Parathyroid adenoma (tissue), 2 donors: ENCODE results near the gene PPP1R7.

Experiments used
- H2AFZ ChIP-seq: fragments of 300-600 bp; sonication (generic); one replicate; pipeline ENCODE4 v1.7.0; 2017; ENCODE audit warnings: antibody characterized with exemption, mild to moderate bottlenecking
- H3K27ac ChIP-seq: fragments of 300-600 bp; sonication (generic); one replicate; pipeline ENCODE4 v1.7.0; 2017
- H3K27me3 ChIP-seq: fragments of 300-600 bp; sonication (generic); one replicate; pipeline ENCODE4 v1.7.0; 2017; ENCODE audit warnings: low read length; ENCODE audit not compliant: control insufficient read depth, insufficient read depth
- H3K36me3 ChIP-seq: fragments of 300-600 bp; sonication (generic); one replicate; pipeline ENCODE4 v1.7.0; 2017; ENCODE audit warnings: low read length; ENCODE audit not compliant: control insufficient read depth, insufficient read depth
- H3K4me1 ChIP-seq: fragments of 300-600 bp; sonication (generic); one replicate; pipeline ENCODE4 v1.7.0; 2017; ENCODE audit warnings: control low read depth
- H3K4me2 ChIP-seq: fragments of 300-600 bp; sonication (generic); one replicate; pipeline ENCODE4 v1.7.0; 2017; ENCODE audit warnings: low read length
- H3K4me3 ChIP-seq: fragments of 300-600 bp; sonication (generic); one replicate; pipeline ENCODE4 v1.7.0; 2017; ENCODE audit warnings: low read depth, low read length
- H3K79me2 ChIP-seq: fragments of 300-600 bp; sonication (generic); one replicate; pipeline ENCODE4 v1.7.0; 2017; ENCODE audit warnings: control low read depth
- H3K9ac ChIP-seq: fragments of 300-600 bp; sonication (generic); one replicate; pipeline ENCODE4 v1.7.0; 2017; ENCODE audit warnings: mild to moderate bottlenecking
- H3K9me3 ChIP-seq: fragments of 300-600 bp; sonication (generic); one replicate; pipeline ENCODE4 v1.7.0; 2017; ENCODE audit warnings: low read length; ENCODE audit not compliant: control insufficient read depth
- TF ChIP-seq, protein P1 (sequence below): fragments of 300-600 bp; sonication (generic); IDR thresholded peaks from one replicate; pipeline ENCODE4 v1.7.0; 2017; ENCODE audit warnings: antibody characterized with exemption, mild to moderate bottlenecking
- donor health status: primary hyperparathyroidism.

Gene PPP1R7

DNA sequence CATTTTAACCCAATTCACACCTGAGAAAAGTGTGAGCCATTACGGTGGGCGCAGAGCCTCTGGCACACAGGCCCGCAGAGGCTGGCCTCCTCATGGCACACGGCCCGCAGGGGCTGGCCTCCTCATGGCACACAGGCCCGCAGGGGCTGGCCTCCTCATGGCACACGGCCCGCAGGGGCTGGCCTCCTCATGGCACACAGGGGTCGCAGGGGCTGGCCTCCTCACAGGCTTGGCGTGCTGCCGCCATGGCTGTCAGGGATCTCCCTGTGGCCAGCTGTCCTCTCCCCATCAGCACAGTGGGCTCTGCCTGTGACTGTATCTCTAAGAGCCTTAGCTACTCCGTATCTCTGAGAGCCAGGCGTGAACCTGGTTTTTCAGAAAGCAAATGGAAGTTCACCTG lies 62.8 kb downstream of the PPP1R7 start:
- Histone ChIP-seq H3K36me3 (no peaks in the 10 kb centered on the region), H3K4me2 (no peak overlapping the region), H3K4me3 (no peak overlapping the region), H3K9me3 (no peaks in the 10 kb centered on the region), H3K27me3 (no peaks in the 10 kb centered on the region), H3K4me1 (no peaks in the 10 kb centered on the region), H3K9ac (no peak overlapping the region), H3K79me2 (no peaks in the 10 kb centered on the region), H3K27ac (no peak overlapping the region), H2AFZ (no peak overlapping the region)
- TF ChIP-seq, protein P1, sequence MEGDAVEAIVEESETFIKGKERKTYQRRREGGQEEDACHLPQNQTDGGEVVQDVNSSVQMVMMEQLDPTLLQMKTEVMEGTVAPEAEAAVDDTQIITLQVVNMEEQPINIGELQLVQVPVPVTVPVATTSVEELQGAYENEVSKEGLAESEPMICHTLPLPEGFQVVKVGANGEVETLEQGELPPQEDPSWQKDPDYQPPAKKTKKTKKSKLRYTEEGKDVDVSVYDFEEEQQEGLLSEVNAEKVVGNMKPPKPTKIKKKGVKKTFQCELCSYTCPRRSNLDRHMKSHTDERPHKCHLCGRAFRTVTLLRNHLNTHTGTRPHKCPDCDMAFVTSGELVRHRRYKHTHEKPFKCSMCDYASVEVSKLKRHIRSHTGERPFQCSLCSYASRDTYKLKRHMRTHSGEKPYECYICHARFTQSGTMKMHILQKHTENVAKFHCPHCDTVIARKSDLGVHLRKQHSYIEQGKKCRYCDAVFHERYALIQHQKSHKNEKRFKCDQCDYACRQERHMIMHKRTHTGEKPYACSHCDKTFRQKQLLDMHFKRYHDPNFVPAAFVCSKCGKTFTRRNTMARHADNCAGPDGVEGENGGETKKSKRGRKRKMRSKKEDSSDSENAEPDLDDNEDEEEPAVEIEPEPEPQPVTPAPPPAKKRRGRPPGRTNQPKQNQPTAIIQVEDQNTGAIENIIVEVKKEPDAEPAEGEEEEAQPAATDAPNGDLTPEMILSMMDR = no peak

DNA sequence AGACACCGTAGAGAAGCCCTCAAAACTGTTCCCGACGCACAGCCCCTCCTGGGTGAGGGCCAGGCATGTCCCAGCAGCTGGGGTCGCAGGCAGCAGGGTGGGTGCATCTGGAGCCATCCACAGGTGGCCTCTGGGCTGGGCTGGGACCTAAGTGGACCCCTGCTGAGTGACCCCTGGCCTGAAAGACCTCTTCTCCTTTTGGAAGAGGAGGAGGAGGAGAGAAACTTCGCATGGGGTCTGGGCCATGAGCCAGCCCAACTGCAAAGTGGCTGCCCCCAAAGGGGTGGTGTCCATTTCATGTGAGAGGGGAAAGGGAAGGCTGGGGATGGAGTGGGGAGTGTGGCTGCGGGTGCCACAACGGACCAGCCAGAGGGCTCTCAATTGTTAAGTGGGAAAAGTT lies 63.3 kb downstream of the PPP1R7 start:
- Histone ChIP-seq H3K4me1 (peaks cover 1% of the 10 kb centered on the region), H3K4me3 (no peak overlapping the region), H3K79me2 (no peaks in the 10 kb centered on the region), H3K27ac (no peak overlapping the region), H3K4me2 (no peak overlapping the region), H3K36me3 (no peaks in the 10 kb centered on the region), H3K9me3 (no peaks in the 10 kb centered on the region), H3K9ac (no peak overlapping the region), H2AFZ (no peak overlapping the region), H3K27me3 (no peaks in the 10 kb centered on the region)
- TF ChIP-seq, protein P1 = no peak

DNA sequence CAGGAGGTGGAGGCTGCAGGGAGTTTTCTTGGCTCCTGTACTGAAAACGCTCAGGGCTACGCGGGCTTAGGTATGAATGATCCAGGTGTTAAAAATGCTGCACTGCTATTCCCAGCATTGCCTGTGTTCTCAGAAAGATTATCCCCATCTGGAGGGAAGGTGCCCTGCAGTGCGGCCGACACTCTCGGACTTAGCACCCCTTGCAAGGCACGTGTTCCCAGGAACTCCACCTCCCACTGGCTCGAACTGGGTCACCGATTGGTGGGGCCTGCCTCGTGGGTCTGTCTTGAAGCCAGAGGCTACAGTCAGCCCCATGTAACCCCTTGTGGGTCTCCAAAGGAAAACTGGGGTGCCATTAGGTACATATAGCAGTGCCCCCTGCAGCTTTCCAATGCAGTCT lies 63.9 kb downstream of the PPP1R7 start:
- Histone ChIP-seq H3K9ac (no peak overlapping the region), H3K4me3 (no peak overlapping the region), H3K4me2 (no peak overlapping the region), H3K4me1 (peaks cover 7% of the 10 kb centered on the region), H3K79me2 (no peaks in the 10 kb centered on the region), H2AFZ (no peak overlapping the region), H3K9me3 (no peaks in the 10 kb centered on the region), H3K27ac (no peak overlapping the region), H3K27me3 (no peaks in the 10 kb centered on the region), H3K36me3 (no peaks in the 10 kb centered on the region)
- TF ChIP-seq, protein P1 = no peak

DNA sequence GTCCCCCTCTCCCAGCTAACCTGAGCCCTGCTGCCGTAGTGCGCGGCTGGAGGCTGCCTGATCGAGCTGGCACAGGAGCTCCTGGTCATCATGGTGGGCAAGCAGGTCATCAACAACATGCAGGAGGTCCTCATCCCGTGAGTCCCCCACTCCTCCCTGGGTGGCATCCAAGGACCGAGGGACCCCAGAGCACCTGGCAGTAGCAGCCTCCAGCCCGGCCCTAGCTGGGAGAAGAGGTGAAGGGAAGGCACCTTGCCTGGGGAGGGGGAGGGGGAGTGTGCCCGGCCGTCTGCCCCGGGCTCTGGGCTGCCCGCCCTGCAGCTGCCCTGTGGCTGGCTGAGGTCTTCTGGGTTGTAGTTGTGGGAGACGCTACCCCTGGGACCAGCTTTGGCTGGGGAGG lies 64.5 kb downstream of the PPP1R7 start:
- no peak overlapping the region for H2AFZ ChIP-seq
- no peaks in the 10 kb centered on the region for H3K79me2 ChIP-seq
- TF ChIP-seq, protein P1 = no peak
- H3K4me2 ChIP-seq = no peak overlapping the region
- H3K9me3 ChIP-seq = no peaks in the 10 kb centered on the region
- no peak overlapping the region for H3K4me3 ChIP-seq
- H3K27ac ChIP-seq = no peak overlapping the region
- H3K4me1 ChIP-seq = peaks cover 8% of the 10 kb centered on the region
- no peak overlapping the region for H3K9ac ChIP-seq
- no peaks in the 10 kb centered on the region for H3K27me3 ChIP-seq
- H3K36me3 ChIP-seq = no peaks in the 10 kb centered on the region

DNA sequence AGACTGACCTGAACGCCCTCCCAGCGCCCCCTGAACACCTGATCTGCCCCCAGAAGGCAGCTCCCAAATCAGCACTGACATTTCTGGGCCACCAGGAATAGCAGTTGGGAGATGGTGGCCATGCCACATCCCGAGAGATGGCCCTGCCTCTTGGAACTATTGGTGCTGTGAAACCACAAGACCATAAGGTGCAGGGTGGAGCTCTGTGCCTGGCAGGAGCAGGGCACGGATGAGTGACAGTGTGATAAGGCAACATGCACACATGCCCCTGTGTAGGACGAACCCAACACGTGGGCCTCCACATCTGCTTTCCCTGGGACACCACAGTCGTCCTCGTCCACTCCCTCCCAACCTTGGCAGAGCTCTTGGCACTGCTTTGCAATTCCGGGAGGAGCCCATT lies 65.2 kb downstream of the PPP1R7 start:
- no peaks in the 10 kb centered on the region for H3K27me3 ChIP-seq
- H3K4me1 ChIP-seq = peaks cover 8% of the 10 kb centered on the region
- no peaks in the 10 kb centered on the region for H3K79me2 ChIP-seq
- no peak overlapping the region for H2AFZ ChIP-seq
- no peaks in the 10 kb centered on the region for H3K36me3 ChIP-seq
- no peak overlapping the region for H3K9ac ChIP-seq
- no peak overlapping the region for H3K4me2 ChIP-seq
- TF ChIP-seq, protein P1 = no peak
- no peaks in the 10 kb centered on the region for H3K9me3 ChIP-seq
- no peak overlapping the region for H3K27ac ChIP-seq
- H3K4me3 ChIP-seq = no peak overlapping the region
